ENCODE results near the gene SLC16A1.
A peak's percentile ranks its signal among the peaks of the same experiment; 100 is the strongest.

Gene SLC16A1

GRCh38 chr1:112878321-112878720 is 77.7 kb downstream of the SLC16A1 start:
- DNase-seq: no peak

GRCh38 chr1:112877750-112878149 is 78.2 kb downstream of the SLC16A1 start:
- no peak for DNase-seq

GRCh38 chr1:112876315-112876714 is 79.7 kb downstream of the SLC16A1 start:
- DNase-seq: no peak

GRCh38 chr1:112872551-112872962 is 83.4 kb downstream of the SLC16A1 start:
- no peak for DNase-seq

- DNase-seq: no peak
Observed at GRCh38 chr1:112870887-112871646, 84.9 kb downstream of the SLC16A1 start.

- no peak for DNase-seq
Observed at GRCh38 chr1:112869895-112870294, 86.1 kb downstream of the SLC16A1 start.

GRCh38 chr1:112868191-112868590 is 87.8 kb downstream of the SLC16A1 start:
- no peak for DNase-seq

GRCh38 chr1:112866981-112867380 is 89.0 kb downstream of the SLC16A1 start:
- DNase-seq: no peak

- peak; percentile 55 for DNase-seq
Observed at GRCh38 chr1:112866151-112866550, 89.8 kb downstream of the SLC16A1 start.

- DNase-seq: no peak
Observed at GRCh38 chr1:112862753-112863426, 93.1 kb downstream of the SLC16A1 start.

Measured in HCEC 1CT (cell line).